GM13976 (cell line): ENCODE measurements around the gene ARHGAP28.

Experiments used
- DNase-seq: peaks from one replicate; pipeline ENCODE4 v3.0.0; 2012; ENCODE audit warnings: low spot score
- in situ Hi-C: fragments of 300-500 bp; cut with MboI; formaldehyde crosslinking; loops from one replicate; pipeline ENCODE4 v1.12.0; 2022; ENCODE audit warnings: low sequenced_read_pairs, mixed read lengths, inconsistent platforms; ENCODE audit not compliant: unreplicated experiment
- TF ChIP-seq, protein P1 (sequence below): IDR thresholded peaks from 2 replicates; pipeline ENCODE4 v1.5.1; 2012; ENCODE audit warnings: borderline replicate concordance, mild to moderate bottlenecking; ENCODE audit not compliant: insufficient read depth; ENCODE audit errors: extremely low read depth, missing control alignments, control extremely low read depth

Gene ARHGAP28

DNA sequence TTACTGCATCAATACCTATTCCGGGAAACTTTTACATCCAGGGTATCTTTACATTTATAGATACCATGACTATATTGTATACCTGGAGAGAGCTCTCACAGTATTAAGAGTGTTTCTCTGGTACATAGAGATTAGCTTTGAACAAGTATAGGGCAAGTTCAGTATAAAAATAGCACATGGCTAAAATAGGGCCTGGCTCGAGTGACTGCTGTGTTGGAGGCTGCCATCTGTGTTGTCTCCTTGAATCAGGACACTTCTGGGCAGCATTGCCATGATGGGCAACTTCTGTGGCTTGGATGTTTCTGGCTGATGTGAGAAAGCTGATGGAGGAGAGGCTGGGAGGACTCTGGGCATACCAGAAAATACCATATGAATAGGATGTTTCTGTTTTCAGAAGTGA, 18.7 kb downstream of the ARHGAP28 start:
- in situ Hi-C loops, result no loop called here
- no peak for DNase-seq
- TF ChIP-seq, protein P1, sequence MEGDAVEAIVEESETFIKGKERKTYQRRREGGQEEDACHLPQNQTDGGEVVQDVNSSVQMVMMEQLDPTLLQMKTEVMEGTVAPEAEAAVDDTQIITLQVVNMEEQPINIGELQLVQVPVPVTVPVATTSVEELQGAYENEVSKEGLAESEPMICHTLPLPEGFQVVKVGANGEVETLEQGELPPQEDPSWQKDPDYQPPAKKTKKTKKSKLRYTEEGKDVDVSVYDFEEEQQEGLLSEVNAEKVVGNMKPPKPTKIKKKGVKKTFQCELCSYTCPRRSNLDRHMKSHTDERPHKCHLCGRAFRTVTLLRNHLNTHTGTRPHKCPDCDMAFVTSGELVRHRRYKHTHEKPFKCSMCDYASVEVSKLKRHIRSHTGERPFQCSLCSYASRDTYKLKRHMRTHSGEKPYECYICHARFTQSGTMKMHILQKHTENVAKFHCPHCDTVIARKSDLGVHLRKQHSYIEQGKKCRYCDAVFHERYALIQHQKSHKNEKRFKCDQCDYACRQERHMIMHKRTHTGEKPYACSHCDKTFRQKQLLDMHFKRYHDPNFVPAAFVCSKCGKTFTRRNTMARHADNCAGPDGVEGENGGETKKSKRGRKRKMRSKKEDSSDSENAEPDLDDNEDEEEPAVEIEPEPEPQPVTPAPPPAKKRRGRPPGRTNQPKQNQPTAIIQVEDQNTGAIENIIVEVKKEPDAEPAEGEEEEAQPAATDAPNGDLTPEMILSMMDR, result no peak

DNA sequence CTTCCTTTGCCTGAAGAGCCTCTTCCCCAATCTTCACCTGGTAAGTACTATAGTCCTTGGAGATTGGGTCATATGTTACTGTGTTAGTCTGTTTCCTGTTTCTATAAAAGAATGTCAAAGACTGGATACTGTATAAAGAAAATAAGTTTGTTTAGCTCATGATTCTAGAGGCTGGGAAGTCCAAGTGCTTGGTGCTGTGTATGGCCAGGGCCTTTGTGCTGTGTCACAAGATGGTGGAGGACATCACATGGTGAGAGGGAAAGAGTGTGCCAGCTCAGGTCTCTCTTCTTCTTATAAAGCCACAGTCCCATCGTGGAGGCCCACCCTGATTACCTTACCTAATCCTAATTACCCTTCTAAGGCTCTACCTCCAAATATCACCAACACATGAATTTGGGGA, 20.9 kb downstream of the ARHGAP28 start:
- TF ChIP-seq, protein P1, result no peak
- no peak for DNase-seq
- in situ Hi-C loops, result loop anchor here (25.0 kb wide), 1 partner anchor 213 kb away; no protein-coding TSS in a partner anchor

DNA sequence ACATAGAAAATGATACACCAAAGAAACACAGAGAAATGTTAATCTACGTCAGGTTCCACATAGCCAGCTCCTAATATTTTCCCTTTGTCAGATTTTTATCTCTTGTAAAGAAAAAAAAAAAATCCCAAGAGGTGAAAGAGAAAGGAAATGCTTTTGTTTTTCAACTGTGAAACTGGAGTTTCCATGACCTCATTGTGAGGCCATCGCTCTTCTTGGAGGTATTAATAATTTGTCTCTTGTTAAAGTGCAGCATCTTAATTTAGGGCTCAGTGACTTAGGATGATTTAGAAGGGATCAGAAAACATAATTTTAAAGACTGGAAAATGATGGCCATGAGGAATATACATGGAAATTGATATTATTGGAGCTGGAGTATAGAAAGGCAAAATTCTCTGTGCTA, 21.7 kb downstream of the ARHGAP28 start:
- in situ Hi-C loops, result loop anchor here (25.0 kb wide), 1 partner anchor 214 kb away; no protein-coding TSS in a partner anchor
- no peak for DNase-seq
- TF ChIP-seq, protein P1, result no peak

DNA sequence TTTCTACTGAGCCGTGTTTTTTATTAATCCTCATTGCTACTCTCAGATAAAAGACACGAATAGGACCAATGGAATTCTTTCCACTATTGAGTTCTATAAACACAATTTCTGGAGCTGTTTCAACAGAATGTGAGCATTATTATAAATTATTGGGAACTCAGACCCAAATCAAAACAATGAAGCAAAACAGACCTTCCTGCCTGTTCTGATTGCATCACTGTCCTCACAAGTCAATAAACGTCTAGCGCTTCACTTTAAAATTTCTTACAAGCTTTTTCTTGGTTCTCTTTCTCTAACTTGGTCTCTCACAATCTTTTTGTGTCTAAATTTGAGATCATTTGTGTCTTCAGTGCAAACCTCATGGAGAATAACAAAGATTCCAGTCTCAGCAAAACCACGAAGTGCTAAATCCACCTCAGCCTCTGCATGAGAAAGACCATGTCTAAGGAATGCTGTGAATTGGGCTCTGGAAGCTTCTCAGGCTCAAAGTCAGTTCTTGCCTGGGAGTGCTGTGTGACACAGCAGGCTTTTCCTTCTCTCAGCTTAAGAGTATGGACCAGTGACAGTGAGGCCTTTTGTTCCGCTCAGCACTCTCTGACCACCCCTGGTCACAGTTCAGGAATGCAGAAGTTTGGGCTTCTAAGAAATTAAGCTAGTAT, 22.8 kb downstream of the ARHGAP28 start:
- TF ChIP-seq, protein P1, result no peak
- DNase-seq, result no peak
- in situ Hi-C loops, result loop anchor here (25.0 kb wide), 1 partner anchor 215 kb away; no protein-coding TSS in a partner anchor

DNA sequence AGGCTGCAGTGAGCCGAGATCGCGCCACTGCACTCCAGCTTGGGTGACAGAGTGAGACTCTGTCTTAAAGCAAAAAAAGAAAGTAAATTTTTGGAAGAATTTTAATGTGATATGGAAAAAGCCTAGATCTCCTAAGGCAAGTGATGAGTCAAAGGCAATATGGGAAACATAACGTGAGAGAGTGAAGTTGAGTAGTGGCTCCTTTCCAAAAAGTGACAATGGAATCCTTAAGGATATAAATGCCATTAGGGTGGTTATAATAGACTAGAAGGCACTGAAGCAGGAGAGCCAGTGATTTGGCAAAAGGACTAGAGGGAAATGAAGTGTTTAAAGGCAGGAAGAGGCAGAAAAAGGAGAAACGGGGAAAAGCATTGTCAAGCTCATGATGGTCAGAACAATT, 25.6 kb downstream of the ARHGAP28 start:
- in situ Hi-C loops, result loop anchor here (25.0 kb wide), 1 partner anchor 218 kb away; no protein-coding TSS in a partner anchor
- TF ChIP-seq, protein P1, result no peak
- no peak for DNase-seq

DNA sequence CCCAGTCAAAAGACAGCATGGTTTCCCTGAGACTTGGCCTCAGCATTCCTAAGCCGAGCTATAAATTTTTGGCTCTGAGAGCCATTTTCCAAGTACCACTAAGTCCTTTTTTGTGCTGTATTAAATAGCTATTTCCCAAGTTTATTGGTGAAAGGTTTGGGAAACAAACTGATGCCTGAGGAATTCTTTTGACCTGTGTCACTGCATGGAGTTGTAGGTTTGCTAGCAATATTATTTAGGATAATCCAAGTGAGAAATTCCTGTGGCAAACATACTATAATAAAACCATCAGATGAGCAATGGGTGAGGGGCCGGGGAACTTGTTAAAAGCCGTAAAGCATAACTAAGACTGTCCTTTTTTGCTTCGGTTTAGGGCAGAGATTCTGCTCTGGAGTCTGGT, 28.4 kb downstream of the ARHGAP28 start:
- TF ChIP-seq, protein P1, result no peak
- in situ Hi-C loops, result loop anchor here (25.0 kb wide), 1 partner anchor 221 kb away; no protein-coding TSS in a partner anchor
- no peak for DNase-seq
